Measurements from ENCODE around the gene MT1X.
"Not testable (repeated sequence)": the region's sequence is repeated elsewhere in the genome, so short reads cannot be mapped to it uniquely, and the experiment has no call there.

The MT1X gene

GRCh38 chr16:56713794-56714193, 31.5 kb downstream of the MT1X start:
- DNase-seq = no peak

DNA sequence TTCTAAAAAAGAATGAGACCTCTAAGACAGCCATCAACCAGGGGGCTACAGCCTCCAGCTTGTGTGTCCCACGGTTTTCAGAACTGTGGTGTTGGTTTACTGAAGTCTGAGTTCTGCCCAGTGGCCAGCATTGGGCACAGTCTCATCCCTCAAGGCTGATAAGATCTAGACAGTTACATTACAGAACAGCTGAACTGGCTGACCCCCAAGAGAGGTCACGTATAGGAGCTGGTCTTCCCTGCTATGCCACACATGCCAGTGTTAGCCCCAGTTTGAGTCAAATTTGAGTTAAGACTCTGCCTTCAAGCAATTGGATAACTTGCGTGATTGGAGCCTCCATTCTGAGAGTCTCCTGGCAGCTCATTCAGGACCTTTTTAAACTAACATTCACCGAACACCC, 32.9 kb downstream of the MT1X start:
- no peak for DNase-seq

DNA sequence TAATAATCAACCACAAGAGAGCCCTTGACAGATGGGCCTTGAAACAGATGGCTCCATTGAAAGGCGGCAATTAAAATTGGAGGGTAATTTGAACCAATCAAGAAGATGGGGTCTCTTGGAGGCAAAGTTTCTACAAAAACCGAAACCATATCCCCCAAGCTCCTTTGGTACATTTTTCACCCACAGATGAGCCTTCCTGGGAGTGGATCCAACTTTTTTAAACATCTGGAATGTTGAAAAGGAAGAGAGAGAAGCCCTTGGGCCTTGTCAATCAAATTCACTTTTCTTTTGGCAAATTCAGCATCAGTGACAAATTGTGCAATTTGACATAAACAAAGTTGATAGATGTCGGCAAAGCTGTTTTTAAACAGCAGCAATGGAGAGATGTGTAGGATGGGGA, 34.5 kb downstream of the MT1X start:
- DNase-seq = no peak

DNA sequence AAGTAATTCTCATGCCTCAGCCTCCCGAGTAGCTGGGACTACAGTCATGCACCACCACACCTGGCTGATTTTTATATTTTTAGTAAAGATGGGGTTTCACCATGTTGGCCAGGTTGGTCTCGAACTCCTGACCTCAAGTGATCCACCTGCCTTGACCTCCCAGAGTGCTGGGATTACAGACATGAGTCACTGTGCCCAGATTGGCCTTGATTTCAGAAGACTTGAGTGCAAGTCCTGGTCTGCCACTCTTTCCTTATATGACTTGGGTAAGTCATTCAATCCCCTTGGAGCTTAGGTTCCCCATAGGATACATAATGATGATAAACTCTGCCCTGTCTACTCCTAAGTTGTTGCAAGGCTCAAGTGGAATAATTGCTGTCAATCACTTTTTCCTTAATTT, 35.3 kb downstream of the MT1X start:
- DNase-seq = not testable (repeated sequence)

- DNase-seq = no peak
These were observed 40.1 kb downstream of the MT1X start for GRCh38 chr16:56722200-56722842.

- no peak for DNase-seq
These were observed 41.9 kb downstream of the MT1X start for GRCh38 chr16:56724191-56724590.

DNA sequence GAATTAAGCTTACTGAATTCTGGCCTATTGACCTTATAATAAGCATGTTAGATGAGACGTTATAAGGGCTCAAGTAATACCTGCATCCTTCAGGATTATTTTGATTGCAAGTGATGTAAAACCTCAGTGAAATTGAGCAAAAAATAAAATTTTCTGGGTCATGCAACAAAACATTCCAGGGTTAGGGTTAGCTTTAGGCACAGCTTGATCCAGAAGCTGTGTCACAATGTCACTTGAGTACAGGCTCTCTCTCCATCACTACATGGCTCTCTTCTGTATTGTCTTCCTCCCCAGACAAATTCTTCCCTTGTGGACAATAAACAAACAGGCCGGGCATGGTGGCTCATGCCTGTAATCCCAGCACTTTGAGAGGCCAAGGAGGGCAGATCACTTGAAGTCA, 44.0 kb downstream of the MT1X start:
- DNase-seq = no peak

GRCh38 chr16:56726926-56727325, 44.7 kb downstream of the MT1X start:
- DNase-seq = no peak

DNA sequence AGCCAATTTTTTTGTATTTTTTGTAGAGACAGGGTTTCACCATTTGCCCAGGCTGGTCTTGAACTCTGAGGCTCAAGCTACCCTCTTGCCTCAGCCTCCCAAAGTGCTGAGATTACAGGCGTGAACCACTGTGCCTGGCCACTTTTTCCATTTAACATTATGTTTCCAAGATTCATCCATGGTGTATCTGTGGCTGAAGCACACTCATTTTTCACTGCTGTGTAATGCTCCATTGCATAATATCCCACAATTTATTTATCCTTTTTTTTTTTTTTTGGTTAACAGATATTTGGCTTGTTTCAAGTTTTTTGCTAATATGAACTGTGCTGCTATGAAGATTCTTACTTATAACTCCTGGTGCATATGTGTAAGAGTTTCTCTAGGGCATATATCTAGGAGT, 45.8 kb downstream of the MT1X start:
- no peak for DNase-seq

DNA sequence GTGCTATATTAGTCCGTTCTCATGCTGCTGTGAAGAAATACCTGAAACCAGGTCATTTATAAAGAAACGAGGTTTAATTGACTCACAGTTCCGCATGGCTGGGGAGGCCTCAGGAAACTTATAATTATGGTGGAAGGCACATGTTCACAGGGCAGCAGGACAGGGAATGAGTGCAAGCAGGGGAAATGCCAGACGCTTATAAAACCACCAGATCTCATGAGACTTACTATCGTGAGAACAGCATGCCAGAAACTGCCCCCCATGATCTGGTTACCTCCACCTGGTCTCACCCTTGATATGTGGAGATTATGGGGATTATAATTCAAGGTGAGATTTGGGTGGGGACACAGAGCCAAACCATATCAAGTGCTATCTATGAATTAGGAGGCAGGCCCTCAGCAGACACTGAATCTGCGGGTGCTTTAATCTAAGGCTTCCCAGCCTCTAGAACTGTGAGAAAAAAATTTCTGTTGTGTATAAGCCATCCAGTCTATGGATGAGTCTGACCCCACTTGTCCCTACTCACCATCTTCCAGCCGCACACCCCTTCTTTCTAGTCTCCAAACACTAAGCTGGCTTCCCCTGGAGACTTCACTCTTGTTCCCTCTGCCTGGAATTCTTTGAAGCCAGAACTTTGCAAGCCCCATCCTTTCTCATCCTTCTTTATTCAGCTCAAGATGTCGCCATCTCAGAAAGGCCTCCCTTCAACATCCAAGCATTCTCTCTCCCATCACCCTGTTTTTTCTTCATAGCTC, 46.9 kb downstream of the MT1X start:
- no peak for DNase-seq

DNA sequence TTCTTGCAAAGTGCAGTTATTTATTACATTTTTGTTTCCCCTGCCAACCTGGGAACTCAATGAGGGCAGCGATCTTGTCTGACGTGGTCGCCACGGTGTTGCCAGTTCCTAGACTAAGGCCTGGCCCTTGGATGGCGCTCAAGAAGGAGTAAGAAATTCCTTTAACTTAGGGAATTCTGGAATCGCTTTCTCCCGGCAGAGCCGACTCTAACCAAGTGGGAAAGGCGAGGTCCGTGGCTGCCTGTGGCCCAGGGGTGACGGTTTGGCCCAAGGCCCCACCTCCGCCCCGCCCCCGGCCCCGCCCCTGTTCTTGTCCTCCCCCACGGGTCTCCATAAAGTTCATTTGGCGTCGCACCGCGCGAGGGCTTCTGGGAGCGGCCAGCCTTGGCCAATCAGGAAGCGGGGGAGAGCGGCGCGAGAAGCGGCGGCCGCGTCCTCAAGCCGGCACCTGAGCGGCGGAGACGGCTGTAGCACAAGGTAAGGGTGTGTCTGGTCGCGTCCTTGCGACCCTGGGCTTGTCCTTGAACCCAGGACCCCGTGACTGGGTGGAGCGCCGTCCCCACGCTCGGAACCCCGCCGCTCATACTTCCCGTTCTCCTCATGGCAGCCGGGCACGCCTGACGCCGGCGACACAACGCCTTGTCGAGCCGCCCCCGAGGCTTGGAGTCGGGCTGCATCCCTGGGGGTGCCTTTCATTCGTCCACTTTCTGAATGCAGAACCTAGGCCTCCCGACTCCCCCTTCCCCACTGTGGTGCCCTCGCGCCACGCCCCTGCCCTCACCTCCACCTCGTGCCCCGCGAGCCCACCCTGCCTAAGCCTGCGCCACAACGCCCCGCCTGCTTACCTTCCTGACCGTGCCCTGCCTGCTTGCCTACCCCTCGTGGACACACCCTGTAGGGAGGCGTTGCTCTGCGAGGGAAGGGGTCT, 47.7 kb downstream of the MT1X start, which contains the start of gene NUP93:
Gene NUP93, plus strand, starts transcription at position 395 of the 928 bp plus-strand sequence. CDS start 18,119 bp downstream, outside the sequence.
- DNase-seq = peak; percentile 56 to 82

GRCh38 chr16:56732366-56732765, 50.1 kb downstream of the MT1X start:
- no peak for DNase-seq

DNA sequence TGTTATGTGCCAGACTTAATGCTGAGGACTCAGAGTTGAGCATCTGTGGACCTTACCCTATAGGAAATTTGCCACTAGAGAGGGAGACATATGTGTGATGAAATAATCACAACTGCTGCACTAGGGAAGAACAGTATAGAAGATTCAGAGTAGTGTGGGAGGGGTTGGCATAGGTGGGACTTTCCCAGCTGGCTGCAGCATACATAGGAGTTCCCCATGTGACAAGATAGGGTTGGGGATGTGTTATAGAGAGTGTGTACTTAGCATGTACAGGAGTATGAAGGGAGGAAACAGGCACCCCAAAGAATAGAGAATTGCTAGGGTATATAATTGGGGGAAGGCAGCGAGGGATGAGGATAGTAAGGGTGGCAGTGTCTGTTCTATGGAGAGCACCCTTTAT, 50.6 kb downstream of the MT1X start:
- no peak for DNase-seq

Measured in NCI-H187 (cell line).